Psoas muscle (tissue), 8 donors: ENCODE results near the gene MRPS25. TPM values are rescaled to one million over a fixed set of nuclear protein-coding genes. Genes with fewer than 3 reads are reported as not detected.

ENCODE experiments used
- ATAC-seq, 4 donors: fragments of 200-7000 bp; cut with Tn5 transposase; one replicate each; pipeline ENCODE4 v1.9.1; 2020; ENCODE audit warnings: moderate library complexity in 3 of 4, mild to moderate bottlenecking in 2 of 4
- DNase-seq, 2 donors: peaks; one replicate each; pipeline ENCODE4 v3.0.0-alpha.2; 2020
- H3K27ac ChIP-seq: fragments of 200-600 bp; one replicate; pipeline ENCODE4 v1.8.0; 2022
- H3K27me3 ChIP-seq, 3 donors: fragments of 200-600 bp in 1 of 3; one replicate each; pipeline versions ENCODE4 v1.6.1 to v1.8.0; 2013 to 2022; ENCODE audit warnings: low read length in 2 of 3, mild to moderate bottlenecking in 2 of 3, moderate library complexity in 1 of 3; ENCODE audit not compliant: insufficient read depth in 3 of 3
- H3K36me3 ChIP-seq, 2 donors: fragments of 200-600 bp in 1 of 2; one replicate each; pipeline versions ENCODE4 v1.6.1 to v1.8.0; 2013 to 2022; ENCODE audit warnings: low read depth in 1 of 2, mild to moderate bottlenecking in 1 of 2, moderate library complexity in 1 of 2; ENCODE audit not compliant: insufficient read depth in 1 of 2
- H3K4me1 ChIP-seq: fragments of 200-600 bp; one replicate; pipeline ENCODE4 v1.8.0; 2022
- H3K4me3 ChIP-seq: fragments of 200-600 bp; one replicate; pipeline ENCODE4 v1.8.0; 2022; ENCODE audit warnings: mild to moderate bottlenecking
- H3K9me3 ChIP-seq: fragments of 200-600 bp; one replicate; pipeline ENCODE4 v1.8.0; 2022
- WGBS, 3 donors: extraction: QIAGEN DNeasy Blood & Tissue Kit; methylation state at CpG; one replicate each; pipeline versions ENCODE4 v1.1.6 to v1.1.7; 2013; 5-methylcytosine and 5-hydroxymethylcytosine counted together
- intact Hi-C, 2 donors: fragments of 100-400 bp; cut with DNase I; formaldehyde crosslinking; loops; one replicate each; pipeline versions ENCODE4 v1.11.0 to v1.14.2; 2022
- polyA plus RNA-seq, 3 donors: library from polyadenylated mRNA; stranded (reverse); fragments of 200-250 nt; gene quantifications; one replicate each; pipeline ENCODE4 v1.2.3, GENCODE V29; 2013
- total RNA-seq, 4 donors: library from RNA; stranded (reverse); fragmentation: NEBNext Ultra II Directional in 2 of 4; extraction: Animal tissue kit (Norgen Biotek cat#: 25700) in 2 of 4; gene quantifications; one replicate each; pipeline versions ENCODE4 v1.2.1 to v1.2.4, GENCODE V29; 2021 to 2023
- TF ChIP-seq, protein P1 (sequence below): fragments of 200-600 bp; IDR thresholded peaks from one replicate; pipeline ENCODE4 v1.8.0; 2022; ENCODE audit warnings: antibody characterized with exemption
- donor health status: healthy with polysubstance abuse.
- donor health status: DM: no; HTN: no; CAD: no; lungs with moderate emphysema.
- donor health status: Bipolar disorder and iron deficiency.
- donor health status: healthy.
- donor health status: DM: yes; HTN: yes; CAD: no.
- donor health status: DM: no; HTN: no; CAD: no.
- donor health status: DM: no; HTN: no; CAD: no.
- donor health status: DM: yes; HTN: yes; CAD: no.

MRPS25 gene
- total and polyA plus RNA-seq, 7 donors = 60.6 to 145 (median 74.2) TPM

DNA sequence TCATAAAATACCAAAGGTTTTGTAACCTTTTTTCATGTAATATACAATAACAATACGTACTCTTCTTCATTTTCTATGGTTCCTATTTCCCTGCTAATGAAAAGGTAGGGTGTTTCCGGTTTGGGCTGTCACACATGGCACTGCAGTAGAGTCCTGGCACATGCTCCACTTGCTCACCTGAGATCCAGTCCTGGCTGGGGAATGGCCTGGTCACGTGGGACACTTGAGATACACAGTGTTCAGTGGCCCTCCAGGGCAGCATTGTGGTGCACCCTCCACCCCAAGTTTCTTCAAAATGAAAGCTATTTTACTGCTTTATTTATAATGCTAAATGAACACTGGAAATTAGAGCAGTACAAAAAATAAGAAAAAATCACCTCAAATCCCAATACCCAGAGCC lies 23.2 kb downstream of the MRPS25 start:
- Histone ChIP-seq H3K9me3 (no peaks in the 10 kb centered on the region), H3K27me3 (no peaks in the 10 kb centered on the region), H3K4me3 (no peak overlapping the region), H3K36me3 (peaks cover 36 to 99% of the 10 kb centered on the region in 2 donors), H3K4me1 (no peaks in the 10 kb centered on the region), H3K27ac (no peak overlapping the region)
- DNase-seq (no peak), ATAC-seq (peak in 1 of 4 donors; percentile 36)
- intact Hi-C loops = no loop called here
- TF ChIP-seq, protein P1, sequence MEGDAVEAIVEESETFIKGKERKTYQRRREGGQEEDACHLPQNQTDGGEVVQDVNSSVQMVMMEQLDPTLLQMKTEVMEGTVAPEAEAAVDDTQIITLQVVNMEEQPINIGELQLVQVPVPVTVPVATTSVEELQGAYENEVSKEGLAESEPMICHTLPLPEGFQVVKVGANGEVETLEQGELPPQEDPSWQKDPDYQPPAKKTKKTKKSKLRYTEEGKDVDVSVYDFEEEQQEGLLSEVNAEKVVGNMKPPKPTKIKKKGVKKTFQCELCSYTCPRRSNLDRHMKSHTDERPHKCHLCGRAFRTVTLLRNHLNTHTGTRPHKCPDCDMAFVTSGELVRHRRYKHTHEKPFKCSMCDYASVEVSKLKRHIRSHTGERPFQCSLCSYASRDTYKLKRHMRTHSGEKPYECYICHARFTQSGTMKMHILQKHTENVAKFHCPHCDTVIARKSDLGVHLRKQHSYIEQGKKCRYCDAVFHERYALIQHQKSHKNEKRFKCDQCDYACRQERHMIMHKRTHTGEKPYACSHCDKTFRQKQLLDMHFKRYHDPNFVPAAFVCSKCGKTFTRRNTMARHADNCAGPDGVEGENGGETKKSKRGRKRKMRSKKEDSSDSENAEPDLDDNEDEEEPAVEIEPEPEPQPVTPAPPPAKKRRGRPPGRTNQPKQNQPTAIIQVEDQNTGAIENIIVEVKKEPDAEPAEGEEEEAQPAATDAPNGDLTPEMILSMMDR = no peak
- WGBS, 3 donors = 60 to 85% (median 61%) methylated on average over 3 of the region's 3 CpGs

DNA sequence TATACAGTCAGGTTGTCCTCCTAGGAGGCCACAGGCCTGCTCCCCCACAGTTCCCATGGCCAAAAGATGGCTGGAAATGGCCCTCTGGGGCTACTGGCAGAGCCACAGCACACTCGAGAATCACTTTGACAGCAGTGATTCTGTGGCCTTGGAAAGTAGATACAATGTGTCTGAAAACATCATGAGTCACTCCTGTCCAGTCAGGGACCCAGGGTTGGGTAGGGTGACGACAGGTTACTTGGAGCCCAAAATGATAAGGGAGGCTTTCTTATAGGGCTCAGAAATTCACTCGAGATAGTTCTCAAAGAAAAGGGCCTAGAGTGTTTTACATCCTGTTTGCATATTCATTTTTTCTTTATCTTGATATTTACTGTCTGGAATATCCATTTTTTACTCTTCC lies 24.3 kb downstream of the MRPS25 start:
- Histone ChIP-seq H3K27me3 (no peaks in the 10 kb centered on the region), H3K4me1 (no peaks in the 10 kb centered on the region), H3K27ac (peak overlapping the region; percentile 33), H3K4me3 (no peak overlapping the region), H3K36me3 (peaks cover 31 to 99% of the 10 kb centered on the region in 2 donors), H3K9me3 (no peaks in the 10 kb centered on the region)
- intact Hi-C loops = no loop called here
- ATAC-seq (peak in 3 of 4 donors; percentile 49 to 57 (median 54)), DNase-seq (no peak)
- TF ChIP-seq, protein P1 = no peak
- 75 to 85% (median 80%) methylated on average over 3 of the region's 3 CpGs for WGBS, 3 donors

DNA sequence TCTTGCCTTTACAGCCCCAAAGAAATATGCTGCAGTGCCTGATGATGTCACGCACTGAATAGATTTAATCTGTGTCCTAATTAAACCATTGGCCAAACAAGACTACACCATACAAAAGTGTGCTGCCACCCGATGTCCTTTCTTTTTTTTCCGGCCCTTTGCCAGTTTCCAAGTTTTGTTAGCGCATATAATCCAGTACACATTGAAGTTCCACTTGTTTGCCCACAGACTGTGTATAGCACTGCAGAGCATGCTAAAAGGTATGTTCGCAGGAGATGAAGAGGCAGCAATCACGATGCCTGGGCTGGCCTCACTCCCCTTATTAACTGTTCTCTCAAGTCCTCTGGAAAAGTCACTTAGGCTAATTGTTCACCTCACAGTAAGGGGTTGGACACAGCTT lies 26.8 kb downstream of the MRPS25 start:
- H3K9me3 ChIP-seq = no peaks in the 10 kb centered on the region
- H3K27me3 ChIP-seq = no peaks in the 10 kb centered on the region
- ATAC-seq = no peak
- no peak for DNase-seq
- intact Hi-C loops = no loop called here
- 83 to 89% (median 86%) methylated on average over 6 of the region's 6 CpGs for WGBS, 3 donors
- H3K36me3 ChIP-seq = peaks cover 24 to 99% of the 10 kb centered on the region in 2 donors
- no peak overlapping the region for H3K4me3 ChIP-seq
- H3K4me1 ChIP-seq = no peaks in the 10 kb centered on the region
- TF ChIP-seq, protein P1 = no peak
- H3K27ac ChIP-seq = no peak overlapping the region

DNA sequence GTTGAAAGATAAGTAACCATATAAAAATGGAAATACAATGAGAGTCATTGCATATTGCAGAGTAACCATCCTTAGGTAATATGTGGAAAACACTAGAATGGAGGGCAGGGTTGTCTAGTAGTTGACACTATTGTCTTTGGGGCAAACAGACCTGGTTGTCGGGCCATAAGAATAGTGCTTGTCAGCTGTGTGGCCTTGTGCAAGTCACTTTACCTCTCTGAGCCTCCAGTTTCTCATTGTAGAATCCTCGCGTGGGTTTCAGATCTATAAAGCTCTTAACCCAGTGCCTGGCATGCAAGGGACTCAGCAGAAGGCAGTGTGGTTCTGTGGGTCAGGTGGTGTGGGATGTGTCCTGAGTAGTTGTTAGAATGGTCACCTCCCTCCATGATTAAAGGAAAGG lies 32.0 kb downstream of the MRPS25 start:
- H3K4me1 ChIP-seq = no peaks in the 10 kb centered on the region
- no peaks in the 10 kb centered on the region for H3K9me3 ChIP-seq
- H3K27me3 ChIP-seq = no peaks in the 10 kb centered on the region
- 85 to 95% (median 90%) methylated on average over 3 of the region's 3 CpGs for WGBS, 3 donors
- ATAC-seq (peak; percentile 10 to 47 (median 29)), DNase-seq (no peak)
- TF ChIP-seq, protein P1 = no peak
- peak overlapping the region; percentile 46 for H3K27ac ChIP-seq
- intact Hi-C loops = no loop called here
- no peak overlapping the region for H3K4me3 ChIP-seq
- H3K36me3 ChIP-seq = peaks cover 14 to 99% of the 10 kb centered on the region in 2 donors

DNA sequence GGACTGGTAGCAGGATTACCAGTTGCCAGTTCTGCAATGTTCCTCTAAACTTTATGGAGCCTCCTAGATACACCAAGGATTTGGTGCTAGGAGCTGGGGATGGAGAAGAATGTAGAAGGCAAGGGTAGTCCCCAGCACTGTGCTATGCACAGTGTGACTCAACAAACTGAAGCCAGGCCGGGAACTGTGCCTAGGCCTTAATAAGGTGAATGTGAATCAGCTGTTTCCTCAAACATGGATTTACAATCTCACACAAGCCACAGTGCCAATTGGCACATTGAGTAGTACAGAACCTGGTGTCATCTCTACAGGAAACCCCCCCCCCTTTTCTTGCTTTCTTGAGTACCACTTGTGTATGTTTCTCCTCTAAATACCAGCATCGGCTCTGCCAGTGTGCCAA lies 32.5 kb downstream of the MRPS25 start:
- peak overlapping the region; percentile 46 for H3K27ac ChIP-seq
- H3K27me3 ChIP-seq = no peaks in the 10 kb centered on the region
- no peak overlapping the region for H3K4me3 ChIP-seq
- ATAC-seq (peak; percentile 79 to 92 (median 84)), DNase-seq (peak in 1 of 2 donors; percentile 66)
- WGBS, 3 donors = 34 to 44% (median 37%) methylated on average over 2 of the region's 2 CpGs
- TF ChIP-seq, protein P1 = no peak
- peaks cover 11 to 99% of the 10 kb centered on the region in 2 donors for H3K36me3 ChIP-seq
- intact Hi-C loops = no loop called here
- H3K4me1 ChIP-seq = no peaks in the 10 kb centered on the region
- H3K9me3 ChIP-seq = no peaks in the 10 kb centered on the region
